ENCODE data around the gene HAS3. TPM values are rescaled to one million over a fixed set of nuclear protein-coding genes. Genes with fewer than 3 reads are reported as not detected.

Gene HAS3
- 6.9 TPM for total RNA-seq (2021; ENCODE audit: unreplicated experiment)
- 5.0 TPM for polyA plus RNA-seq (2012; ENCODE audit: insufficient read length)
- Bru-seq, nascent RNA, result percentile 49 among the genes with signal in this experiment
- BruChase-seq, experiment 1, labeled RNA remaining after a 2-hour chase, result percentile 67 among the genes with signal in this experiment
- percentile 52 among the genes with signal in this experiment for BruChase-seq, experiment 2, labeled RNA remaining after a 6-hour chase
- long read RNA-seq, partial matches to known transcripts, result 0 of 4 reads
- long read RNA-seq, other reads (novel, unspliced or antisense), result 3 of 4 reads

- peaks cover 17% of the 10 kb centered on the region for H3K4me1 ChIP-seq (ENCODE audit: control insufficient read depth, insufficient read depth, low read length)
- ATAC-seq (peak; percentile 85), DNase-seq (ENCODE audit: low read depth, low spot score) (peak; percentile 42)
- no TSS peak for BruUV-seq (replicated peaks)
- peak within 1 kb of the TSS; percentile 58 to 64 for H3K4me3 ChIP-seq (ENCODE audit: low read depth in 2 of 2, low read length in 2 of 2)
- no peaks in the 10 kb centered on the region for H3K9me3 ChIP-seq (ENCODE audit: control insufficient read depth, insufficient read depth, low read depth, low read length)
- 0 out of 2 replicates have a peak within 1 kb of the TSS, but pooled peaks have one; percentile 39 for H3K27ac ChIP-seq (ENCODE audit: low read length)
- intact Hi-C loops (cut with micrococcal nuclease; ENCODE audit: unreplicated experiment), result loop anchor here (5.0 kb wide), 1 partner anchor 203 kb away; no protein-coding TSS in a partner anchor
- POLR2A ChIA-PET, result interaction anchor here (0.7 kb wide), 1 partner anchor 59 kb away, joined by 4 read pairs; no protein-coding TSS in a partner anchor
- H3K27me3 ChIP-seq (ENCODE audit: control insufficient read depth, insufficient read depth, low read length), result no peaks in the 10 kb centered on the region
- H3K36me3 ChIP-seq (ENCODE audit: control insufficient read depth, insufficient read depth, low read length), result no peaks in the 10 kb centered on the region
- in situ Hi-C loops (cut with HindIII; ENCODE audit: low pct_unique_long_range_greater_than_20kb, low sequenced_read_pairs), result no loop called here
- 0 out of 2 replicates have a peak, but pooled peaks have one; percentile 15 for TF ChIP-seq SIN3A (IDR thresholded peaks at IDR 0.05; ENCODE audit: borderline replicate concordance, insufficient read depth, low read depth, low read length)
- no peak for TF ChIP-seq REST (IDR thresholded peaks at IDR 0.05; ENCODE audit: insufficient read depth in 1 of 2, low read depth in 2 of 2, low read length in 1 of 2)
- TF ChIP-seq POLR2AphosphoS5 (IDR thresholded peaks at IDR 0.05; ENCODE audit: low read depth, low read length), result peak; percentile 38; the same call in 1 of the 2 replicates
- peak; percentile 72; the same call in 1 of the 2 replicates for TF ChIP-seq CTCF (IDR thresholded peaks at IDR 0.05)
- no peak for TF ChIP-seq TCF7L2 (IDR thresholded peaks at IDR 0.05; ENCODE audit: low read depth, low read length)
- CTCF ChIA-PET, result interaction anchor here (0.5 to 0.7 kb wide), 3 partner anchors 18 to 256 kb away, joined by 3 to 5 read pairs (median 3); no protein-coding TSS in a partner anchor
These were observed at the start of gene HAS3 for GRCh38 chr16:69105501-69106361. Gene HAS3, plus strand, starts transcription at chr16:69105653. Its CDS starts 3,743 bp downstream, at chr16:69109396.

- DNase-seq (ENCODE audit: low read depth, low spot score), result no peak
- CTCF ChIA-PET, result no interaction called here
- no peaks in the 10 kb centered on the region for H3K9me3 ChIP-seq (ENCODE audit: control insufficient read depth, insufficient read depth, low read depth, low read length)
- no TSS peak for BruUV-seq (replicated peaks)
- no peak overlapping the region for H3K27ac ChIP-seq (ENCODE audit: low read length)
- H3K4me1 ChIP-seq (ENCODE audit: control insufficient read depth, insufficient read depth, low read length), result peaks cover 9% of the 10 kb centered on the region
- in situ Hi-C loops (cut with HindIII; ENCODE audit: low pct_unique_long_range_greater_than_20kb, low sequenced_read_pairs), result no loop called here
- ATAC-seq, result no peak
- no peaks in the 10 kb centered on the region for H3K27me3 ChIP-seq (ENCODE audit: control insufficient read depth, insufficient read depth, low read length)
- POLR2A ChIA-PET, result interaction anchor here (0.5 kb wide), 1 partner anchor 8 kb away, joined by 5 read pairs; no protein-coding TSS in a partner anchor
- H3K36me3 ChIP-seq (ENCODE audit: control insufficient read depth, insufficient read depth, low read length), result no peaks in the 10 kb centered on the region
- intact Hi-C loops (cut with micrococcal nuclease; ENCODE audit: unreplicated experiment), result no loop called here
- H3K4me3 ChIP-seq (ENCODE audit: low read depth in 2 of 2, low read length in 2 of 2), result no peak overlapping the region
- TF ChIP-seq POLR2AphosphoS5 (IDR thresholded peaks at IDR 0.05; ENCODE audit: low read depth, low read length) (no peak), CTCF (IDR thresholded peaks at IDR 0.05) (no peak), SIN3A (IDR thresholded peaks at IDR 0.05; ENCODE audit: borderline replicate concordance, insufficient read depth, low read depth, low read length) (no peak)
These were observed 49.5 kb upstream of the HAS3 start for GRCh38 chr16:69055980-69056379.
